Inflammatory macrophage treated with lipopolysaccharide for 4 hours (primary cell): Measurements from ENCODE around the gene DSCAM.

Experiments used
- DNase-seq: peaks from one replicate; pipeline ENCODE4 v3.0.0-alpha.2; 2020

The DSCAM gene

DNA sequence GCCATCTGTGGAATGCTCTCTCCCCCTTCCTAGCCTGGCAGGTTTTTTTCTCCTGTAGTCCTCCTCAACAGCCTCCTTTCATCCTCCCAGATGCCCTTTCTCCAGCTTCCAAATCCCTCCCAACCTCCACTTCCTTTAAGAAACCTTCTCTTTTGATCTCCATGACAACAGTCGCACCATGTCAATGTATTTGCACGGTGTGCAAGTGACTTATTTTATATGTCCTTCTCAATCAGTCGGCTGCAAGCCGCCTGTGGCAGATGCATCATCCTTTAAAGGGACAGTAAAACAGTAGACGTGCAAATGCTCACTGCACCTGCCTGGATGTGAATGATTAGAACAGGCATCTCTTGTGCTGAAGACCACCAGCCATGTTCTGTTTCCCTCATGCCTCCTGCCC, 694.5 kb downstream of the DSCAM start:
- no peak for DNase-seq

DNA sequence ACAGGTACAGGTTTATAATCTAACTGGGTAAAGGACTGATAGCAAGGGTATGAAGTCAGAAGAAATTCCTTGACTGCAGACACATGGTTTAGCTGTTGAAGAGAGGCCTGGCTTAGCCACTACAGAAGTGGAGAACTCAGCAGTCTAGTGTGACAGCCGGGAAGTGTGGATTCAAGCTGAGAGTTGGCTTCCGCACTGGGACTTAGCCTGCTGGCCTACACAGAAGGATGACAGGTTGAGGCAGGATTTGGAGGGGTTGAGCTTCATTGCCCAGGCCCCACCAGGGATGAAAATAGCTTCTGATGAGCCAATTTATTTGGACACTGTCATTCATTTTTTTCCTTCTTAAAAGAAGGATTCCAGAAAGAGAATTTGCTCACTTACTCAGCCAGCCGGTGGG, 695.3 kb downstream of the DSCAM start:
- DNase-seq: no peak

DNA sequence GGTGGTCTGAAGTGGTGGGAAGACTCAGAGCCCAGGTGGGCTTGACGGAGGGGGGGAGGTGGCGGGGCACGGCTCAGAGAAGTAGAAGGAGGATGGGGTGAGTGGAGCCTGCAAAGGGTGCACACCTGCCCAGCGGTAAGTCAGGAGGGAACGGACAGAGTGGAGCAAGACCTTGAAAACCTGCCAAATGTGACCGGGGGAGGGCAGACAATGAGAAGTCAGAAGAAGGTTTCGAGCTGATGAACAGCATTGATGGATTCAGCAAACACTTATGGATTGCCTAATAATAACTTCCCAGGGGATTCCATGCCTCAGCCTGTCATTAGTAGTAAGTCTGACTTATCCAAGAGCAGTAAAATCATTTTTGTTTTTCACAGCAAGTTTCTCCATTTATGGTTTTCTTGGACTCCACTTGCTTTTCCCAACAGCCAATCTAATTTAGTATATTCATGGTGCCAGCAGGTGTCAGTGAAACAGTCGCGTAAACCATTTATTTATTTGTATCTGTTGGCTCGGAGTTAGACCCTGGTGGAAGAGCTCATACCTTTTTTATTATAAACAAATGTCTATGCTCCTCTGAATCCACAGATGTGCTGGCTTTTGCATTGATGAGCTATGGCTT, 700.6 kb downstream of the DSCAM start:
- DNase-seq: no peak

DNA sequence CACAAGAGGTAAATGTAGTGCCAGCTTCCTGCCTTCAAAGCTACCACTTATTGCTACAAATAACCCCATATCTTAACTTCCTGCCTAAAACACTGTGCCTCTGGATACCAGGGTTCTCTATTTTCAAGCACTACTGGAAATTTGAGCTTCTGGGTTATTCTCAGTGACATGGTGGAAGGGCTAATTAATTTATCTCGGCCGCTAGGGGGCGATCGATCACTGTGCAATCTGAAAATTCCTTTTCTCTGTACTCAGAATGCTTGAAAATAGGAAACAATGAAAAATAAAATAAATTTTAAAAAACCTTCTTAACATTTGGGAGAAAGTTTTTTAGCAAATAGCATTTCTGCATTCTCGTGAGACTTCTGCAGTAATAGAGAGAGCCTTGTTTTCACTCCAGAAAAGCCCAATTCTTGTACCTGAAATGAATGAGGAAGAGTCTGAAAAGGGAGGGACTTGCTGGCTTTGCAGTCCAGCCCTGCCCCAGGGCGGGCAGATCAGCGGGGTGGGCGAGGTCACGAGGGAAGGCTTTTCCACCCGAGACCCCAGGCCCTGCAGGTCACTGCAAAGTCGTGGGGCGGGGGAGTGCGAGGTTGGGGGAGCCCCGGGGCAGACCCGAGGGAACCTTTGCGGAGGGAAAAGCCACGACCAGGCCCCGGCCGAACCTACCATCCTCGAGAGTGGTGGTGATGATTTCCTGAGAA, 703.0 kb downstream of the DSCAM start:
- DNase-seq: peak; percentile 38

DNA sequence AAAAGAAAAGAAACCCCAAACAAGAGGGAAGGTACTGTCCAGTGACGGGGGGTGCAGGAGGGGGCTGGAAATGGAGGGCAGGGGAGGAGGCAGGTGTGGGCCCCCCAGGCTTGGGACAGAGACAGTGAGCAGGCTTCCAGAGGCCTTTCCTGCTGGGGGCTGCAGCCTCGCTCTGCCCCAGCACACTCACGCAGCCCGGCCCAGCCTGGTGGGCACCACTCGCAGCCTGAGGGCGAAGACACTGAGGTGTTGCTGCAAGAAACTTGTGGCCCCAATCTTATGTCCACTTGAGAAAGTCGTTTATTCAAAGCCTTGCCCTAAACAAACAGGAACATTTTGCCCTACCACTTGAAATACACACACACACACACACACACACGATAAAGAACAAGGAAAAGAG, 705.3 kb downstream of the DSCAM start:
- no peak for DNase-seq

DNA sequence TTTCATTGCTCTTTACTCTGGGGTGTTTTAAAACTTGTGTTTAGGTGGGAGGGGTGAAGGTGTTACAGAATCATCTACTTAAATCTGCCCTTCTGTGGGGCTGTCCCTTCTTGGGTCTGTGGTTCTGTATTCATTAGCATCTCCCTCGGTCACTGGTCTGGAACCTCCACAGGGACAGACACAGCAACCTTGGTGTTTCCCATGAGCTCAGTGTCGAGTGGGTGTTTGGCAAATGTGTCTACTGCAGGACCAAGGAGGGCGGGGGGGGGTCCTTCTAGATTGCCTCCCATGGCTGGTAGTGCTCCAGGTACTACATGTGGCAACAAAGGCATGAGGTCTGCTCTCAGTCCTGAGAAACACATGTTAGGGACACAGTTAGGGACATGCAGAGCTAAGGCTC, 706.3 kb downstream of the DSCAM start:
- DNase-seq: no peak

DNA sequence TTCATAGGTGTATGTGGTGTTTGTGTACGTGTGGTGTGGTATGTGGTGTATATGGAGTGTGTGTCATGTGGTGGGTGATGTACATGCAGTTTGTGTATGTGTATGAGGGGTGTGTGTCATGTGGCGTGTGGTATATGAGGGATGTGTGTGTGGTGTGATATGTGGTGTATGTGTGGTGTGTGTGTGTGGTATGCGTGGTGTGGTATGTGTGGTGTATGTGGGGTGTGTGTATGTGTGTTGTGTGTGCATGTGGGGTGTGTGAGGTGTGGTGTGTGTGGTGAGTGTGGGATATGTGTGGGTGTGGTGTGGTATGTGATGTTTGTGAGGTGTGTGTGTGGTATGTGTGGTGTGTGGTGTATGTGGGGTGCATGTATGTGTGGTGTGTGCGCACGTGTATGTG, 707.3 kb downstream of the DSCAM start:
- no peak for DNase-seq

DNA sequence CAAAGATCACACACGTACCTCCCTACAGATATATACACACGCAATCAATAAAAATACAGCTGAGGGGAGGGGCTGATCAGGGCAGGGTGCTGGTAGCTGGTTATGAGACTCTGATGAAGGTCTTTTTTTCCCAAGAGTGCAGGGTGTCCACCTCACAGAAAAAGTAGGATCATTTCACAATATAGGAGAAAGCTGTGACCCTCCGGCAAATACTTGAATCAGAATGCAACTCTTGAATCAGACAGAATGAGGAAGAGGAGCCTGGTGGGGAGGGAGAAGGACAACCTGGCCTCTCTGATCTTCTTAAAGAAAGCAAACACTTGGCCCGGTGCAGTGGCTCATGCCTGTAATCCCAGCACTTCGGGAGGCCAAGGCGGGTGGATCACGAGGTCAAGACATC, 710.4 kb downstream of the DSCAM start:
- no peak for DNase-seq

DNA sequence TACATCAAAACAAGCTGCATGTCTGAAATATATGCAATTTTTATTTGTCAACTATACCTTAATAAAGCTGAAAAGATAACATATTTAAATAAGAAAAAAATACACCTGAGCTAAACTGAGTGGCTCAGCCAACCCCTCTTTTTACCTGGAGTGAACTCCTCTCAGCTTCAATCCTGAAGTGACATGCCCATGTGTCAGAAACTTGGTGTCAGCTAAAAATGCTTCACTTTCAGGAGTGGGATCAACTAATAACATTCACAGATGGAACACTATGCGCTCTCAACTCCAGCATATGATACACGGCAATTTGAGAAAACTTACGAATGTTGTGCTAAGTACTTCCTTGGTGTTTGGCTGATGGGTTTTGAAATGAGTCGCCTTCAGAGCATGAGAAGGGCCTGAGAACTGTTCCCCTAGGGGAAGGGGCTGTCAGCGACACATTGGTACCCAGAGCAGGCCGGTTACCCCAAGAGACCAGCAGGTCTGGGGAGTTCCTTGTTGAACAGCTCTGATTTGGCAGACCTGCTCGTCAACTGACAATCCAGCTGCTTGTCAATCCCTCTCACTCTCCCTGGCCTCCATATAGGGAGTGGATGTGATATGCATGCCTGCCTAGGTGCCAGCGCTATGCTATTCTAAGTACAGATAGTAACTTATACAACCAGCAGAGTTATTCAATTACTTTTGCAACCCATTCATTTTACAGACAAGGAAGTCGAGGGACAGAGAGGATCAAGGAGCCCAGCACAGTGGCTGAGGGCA, 712.0 kb downstream of the DSCAM start:
- DNase-seq: no peak

DNA sequence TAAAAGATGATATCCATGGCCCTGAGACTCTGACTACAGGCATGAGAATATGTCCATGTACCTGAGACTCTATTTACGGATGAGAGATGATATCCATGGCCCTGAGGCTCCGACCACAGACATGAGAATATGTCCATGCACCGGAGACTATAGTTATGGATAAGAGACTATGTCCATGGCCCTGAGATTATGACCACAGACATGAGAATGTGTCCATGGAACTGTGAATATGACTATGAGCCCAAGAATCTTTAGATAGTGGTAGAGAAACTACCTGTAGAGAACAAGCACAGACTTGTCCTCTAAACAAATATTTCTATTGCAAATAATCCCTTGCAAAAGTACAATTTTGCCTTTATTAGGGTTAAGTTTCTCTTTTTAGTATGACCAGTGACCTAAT, 716.5 kb downstream of the DSCAM start:
- no peak for DNase-seq

DNA sequence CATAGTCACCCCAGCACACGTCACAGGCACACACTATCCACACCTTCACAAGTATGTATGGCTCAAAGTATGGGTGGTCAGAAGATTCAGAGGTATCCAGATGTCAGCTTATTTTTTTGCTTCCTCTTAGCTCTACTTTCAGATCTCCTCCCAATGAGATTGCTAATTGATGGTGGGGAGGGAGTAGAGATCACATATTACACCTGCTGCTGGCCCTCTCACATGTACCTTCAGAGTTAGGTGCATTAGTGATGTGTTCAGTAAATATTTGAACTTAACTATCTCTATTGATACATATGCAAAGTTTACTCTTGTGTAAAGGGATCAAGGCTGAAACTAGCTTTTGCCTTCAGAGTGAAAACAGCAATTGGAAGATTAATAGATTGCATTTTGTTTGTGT, 717.1 kb downstream of the DSCAM start:
- DNase-seq: no peak

DNA sequence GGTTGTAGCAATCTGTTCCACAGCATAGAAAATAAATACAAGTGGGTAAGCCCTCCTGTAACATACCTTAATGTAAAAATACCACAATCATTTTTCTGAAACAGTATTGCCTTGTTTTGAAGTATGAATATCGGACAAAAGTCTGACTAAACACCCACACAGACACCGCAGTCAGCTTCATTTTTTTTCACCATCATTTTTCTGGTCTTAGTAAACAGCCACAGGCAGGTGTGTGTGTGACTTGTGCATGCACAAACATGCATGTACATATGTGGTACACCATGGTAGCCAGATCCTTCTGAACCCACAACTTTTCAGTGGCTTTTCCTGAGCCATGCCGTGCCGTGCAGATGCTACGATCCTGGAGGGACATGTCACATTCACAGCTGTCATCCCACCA, 718.1 kb downstream of the DSCAM start:
- DNase-seq: no peak

DNA sequence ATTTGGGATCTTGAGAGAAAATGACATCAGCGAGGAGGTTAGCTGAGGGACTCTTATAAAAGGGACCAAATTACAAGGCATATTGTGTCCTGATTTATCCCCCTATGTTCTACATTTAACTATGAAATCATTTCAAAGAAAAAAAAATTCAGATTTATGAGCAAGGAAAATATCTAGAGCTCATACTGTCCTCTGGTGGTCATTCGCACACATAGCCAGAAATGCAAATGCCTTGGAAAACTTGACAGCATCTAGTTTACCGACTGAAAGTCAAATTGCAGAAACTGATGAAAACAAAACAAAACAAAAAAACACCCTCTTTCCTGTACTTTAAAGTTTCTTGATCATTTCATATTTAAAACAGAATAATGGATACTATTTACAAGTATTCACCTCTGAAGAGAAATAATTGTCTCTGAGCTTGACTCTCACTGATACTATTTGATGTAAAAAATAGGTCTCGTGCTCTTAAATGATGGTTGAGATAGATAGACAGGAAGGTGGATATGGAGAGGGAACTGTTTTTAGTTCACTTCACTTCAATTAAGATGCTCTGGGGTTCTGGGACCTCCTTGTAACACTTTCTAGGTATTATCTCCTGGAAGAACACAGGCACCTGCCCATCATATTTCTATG, 725.9 kb downstream of the DSCAM start:
- DNase-seq: no peak

DNA sequence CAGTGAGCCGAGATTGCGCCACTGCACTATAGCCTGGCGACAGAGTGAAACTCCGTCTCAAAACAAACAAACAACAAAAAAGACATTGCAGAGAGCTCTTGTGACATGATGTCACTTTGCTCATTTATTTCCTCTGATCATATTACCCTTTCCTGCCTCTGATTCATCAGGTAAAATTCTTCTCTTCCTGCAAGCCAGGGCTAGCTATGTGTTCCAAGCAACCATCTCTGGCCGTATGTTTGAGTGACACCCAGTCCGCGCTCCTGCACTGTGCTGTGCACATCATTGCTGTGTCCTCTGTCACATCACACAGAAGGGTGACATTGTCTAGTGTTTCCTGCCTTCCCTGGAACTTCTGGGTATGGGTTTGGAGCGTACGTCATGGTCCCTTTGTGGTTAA, 728.4 kb downstream of the DSCAM start:
- DNase-seq: no peak

DNA sequence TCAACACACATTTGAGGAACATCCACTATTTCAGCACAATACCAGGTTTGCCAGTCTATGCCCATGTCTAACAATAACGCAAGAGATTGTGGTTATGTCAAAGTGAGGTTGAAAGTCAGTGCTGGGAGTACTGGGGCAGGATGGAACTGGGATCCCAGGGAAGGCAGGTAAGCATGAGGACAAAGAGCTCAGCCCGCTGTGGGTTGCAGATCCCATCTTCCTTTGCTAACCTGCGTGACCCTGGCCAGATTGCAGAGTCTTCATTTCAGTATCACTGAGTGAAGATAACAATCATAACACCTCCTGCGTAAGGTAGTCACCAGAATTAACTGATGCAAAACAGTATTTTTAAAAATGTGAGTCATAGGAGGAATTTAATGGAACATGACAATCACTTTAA, 729.7 kb downstream of the DSCAM start:
- DNase-seq: no peak

DNA sequence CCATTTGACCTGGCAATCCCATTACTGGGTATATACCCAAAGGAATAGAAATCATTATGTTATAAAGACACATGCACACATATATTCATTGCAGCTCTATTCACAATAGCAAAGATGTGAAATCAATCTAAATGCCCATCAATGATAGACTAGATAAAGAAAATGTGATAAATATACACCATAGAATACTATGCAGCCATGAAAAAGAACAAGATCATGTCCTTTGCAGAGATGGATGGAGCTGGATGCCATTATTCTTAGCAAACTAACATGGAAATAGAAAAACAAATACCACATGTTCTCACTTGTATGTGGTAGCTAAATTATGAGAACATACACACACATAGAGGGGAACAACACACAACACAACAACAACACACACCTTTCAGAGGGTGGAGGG, 731.2 kb downstream of the DSCAM start:
- DNase-seq: no peak

DNA sequence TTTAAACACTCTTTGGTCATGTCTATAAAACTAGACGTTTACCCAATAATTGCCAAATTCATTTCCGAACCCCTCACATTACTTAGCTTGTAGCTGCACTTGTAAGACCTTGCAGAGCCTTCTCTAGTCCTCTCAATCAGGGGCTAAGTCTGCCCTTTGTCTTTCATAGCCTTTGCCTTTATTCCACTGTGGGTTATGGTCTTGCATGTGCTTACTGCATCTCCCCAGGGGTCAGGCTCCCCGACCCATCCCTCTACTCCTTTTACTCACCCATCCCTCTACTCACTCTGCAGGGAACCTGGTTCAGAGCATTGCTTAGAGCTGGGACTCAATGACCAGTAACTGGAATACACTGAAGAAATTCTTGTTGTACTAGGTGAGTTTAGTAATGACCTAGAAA, 744.3 kb downstream of the DSCAM start:
- DNase-seq: no peak

DNA sequence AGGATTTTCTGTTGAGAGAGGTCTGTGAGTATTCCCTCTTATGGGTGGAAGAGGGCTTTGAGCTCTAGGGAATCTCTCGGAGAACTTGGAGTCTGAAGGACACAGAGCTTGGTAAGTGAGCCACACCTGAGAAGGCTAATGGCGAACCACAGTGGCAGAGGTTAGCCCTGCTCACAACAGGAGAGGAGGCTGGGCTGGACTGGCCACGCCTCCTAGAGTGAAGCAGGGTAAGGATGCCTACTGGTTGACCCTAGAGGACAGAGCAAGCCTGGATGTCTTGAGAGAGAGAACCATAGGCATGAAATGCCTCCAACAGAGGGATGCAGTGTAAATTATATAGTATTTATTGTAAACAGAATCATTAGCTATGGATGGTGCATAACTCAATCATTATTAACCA, 747.1 kb downstream of the DSCAM start:
- no peak for DNase-seq

DNA sequence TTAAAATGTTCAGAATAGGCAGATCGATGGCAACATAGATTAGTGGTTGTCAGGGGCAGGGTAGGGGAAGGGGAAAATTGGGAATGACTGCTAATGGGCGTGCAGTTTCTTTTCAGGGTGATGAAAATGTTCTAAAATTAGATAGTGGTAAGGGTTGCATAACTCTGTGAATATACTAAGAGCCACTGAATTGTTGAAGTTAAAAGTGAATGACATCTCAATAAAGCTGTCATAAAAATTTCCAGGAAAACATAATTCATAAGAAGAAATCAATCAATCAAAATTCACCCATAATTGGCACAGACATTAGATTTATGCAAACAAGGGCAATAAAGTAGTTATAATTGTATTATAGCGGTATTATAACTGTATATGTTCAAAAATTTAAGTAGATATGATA, 751.5 kb downstream of the DSCAM start:
- DNase-seq: no peak

DNA sequence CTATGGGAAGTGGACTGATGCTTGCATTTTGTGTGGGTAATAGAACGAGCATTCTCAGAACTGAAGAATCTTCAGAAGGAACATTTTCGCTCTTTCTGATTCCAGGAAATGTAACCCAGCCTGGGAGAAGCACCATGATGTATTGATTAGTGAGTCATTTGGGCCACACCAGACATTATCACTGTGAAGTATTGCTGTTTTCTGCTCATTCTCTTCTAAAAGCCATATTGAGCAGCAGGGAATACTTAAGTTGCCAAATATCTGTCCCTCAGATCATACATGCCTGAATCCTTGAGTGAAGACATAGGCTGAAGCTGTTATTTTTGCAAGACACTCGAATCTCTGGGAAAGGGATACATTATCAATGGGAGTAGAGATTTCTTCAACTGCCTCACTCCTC, 766.6 kb downstream of the DSCAM start:
- DNase-seq: no peak

DNA sequence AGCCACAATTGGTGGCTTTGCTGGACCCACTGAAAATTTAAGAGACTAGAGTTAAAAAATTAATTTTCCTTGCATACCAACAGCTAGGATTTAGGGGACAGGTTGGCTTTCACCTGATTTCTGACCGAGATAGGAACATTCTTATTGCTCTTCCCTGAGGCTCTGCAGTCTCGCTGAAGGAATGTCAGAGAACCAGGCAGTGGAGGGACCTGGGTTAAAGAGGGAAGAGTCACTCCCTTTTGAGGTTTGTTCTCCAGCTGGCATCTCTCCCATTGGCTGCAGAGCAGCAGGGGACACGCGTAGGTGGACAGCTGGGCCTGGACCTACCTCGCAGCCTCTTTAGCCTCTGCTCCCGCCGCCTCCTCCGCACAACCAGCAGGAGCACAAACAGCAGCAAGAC, 772.2 kb downstream of the DSCAM start:
- DNase-seq: no peak

DNA sequence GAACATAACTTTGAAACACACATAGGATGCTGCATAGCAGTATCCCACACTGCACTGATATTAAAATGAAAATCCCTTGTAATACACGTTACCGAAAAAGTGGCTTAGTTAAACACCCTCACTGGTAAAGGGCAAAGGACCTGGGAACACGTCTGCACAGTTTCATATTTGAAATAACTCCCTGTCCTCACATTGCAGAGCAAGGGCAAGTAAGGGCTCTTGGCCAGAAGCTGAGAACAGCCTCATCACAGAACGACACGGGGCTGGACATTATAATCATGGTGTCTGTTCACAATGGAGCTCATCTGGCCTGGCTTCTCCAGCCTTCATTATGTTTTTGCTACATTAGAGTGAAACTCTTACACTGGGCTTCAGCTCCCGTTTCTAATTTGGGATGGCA, 772.8 kb downstream of the DSCAM start:
- DNase-seq: no peak

DNA sequence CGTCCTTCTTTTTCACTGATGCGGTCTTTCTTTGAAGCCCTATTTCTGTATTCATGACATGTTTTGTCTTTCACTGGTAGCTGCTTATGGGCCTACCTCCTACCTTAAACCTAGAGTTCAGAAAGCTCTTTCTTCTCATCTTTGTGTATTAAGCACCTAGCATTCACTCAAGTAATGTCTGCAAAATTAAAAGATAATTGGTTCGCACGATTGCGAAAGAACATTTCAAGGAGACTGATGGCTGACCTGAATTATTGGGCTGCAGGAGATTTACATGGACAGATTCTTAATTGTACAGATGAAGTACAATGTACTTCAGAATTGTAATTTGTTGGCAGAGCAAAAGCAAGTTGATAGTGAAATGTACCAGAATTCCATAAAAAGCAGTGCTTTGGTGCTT, 773.3 kb downstream of the DSCAM start:
- no peak for DNase-seq

DNA sequence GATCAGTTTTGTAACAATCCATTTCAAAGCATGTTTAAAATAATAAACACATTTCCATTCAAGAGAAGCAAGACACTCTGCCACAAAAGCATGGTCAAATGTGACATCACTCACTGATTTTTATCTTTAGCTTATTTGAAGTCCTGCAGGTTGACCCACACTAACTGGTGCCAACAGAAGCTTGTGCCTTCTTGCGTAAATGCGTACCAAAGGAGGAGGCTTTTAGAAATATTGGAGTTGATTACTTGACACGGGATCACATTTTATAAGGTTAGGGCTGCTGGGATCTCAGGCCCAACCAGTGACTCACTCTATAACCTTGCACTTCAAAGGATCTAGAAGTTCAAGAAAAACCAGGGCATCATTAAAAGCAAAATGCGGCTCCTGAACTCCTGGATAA, 776.1 kb downstream of the DSCAM start:
- no peak for DNase-seq
